Fibroblast of skin of right quadriceps (primary cell): ENCODE measurements around the gene RPRML.
"Not testable (repeated sequence)": the region's sequence is repeated elsewhere in the genome, so short reads cannot be mapped to it uniquely, and the experiment has no call there.

Experiments
- DNase-seq: peaks from one replicate; pipeline ENCODE4 v3.0.0-alpha.2; 2013

RPRML gene

DNA sequence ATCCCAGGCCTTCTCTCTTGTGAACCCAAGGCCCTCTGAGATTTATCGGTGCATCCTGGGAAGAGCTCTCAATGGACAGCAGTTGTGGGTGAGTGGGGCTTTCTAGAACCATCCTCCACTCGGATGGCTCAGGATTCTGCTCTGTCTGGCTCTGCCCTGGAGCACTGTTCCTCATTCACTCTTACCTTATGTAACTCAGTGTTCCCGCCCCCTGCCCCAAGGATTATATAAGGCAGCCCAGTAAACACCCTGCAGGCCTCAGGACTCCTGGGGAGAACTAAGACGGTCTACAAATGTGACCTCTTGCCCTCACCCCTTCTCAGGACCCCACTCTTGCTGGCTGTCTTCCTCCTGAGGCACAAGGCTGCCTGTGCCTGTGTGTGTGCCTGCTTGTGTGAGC lies 3.8 kb downstream of the RPRML start:
- DNase-seq: no peak

DNA sequence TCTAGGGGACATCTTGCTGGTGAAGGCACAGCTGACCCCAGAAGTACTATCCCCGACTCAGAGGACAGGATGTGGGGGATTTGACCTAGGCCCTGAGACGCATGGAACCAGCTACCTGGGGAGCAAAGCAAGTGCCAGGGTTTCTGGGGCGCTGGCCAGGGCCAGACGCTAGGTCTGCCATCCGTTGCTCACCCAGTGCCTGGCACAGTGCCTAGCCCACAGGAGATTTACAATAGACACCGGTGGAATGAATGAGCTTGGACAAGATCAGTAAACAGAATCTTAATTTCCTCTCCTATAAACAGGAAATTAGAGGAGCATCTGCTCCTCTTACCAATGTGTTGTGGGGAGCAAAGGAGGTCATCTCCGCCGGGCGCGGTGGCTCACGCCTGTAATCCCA lies 5.0 kb downstream of the RPRML start:
- no peak for DNase-seq

DNA sequence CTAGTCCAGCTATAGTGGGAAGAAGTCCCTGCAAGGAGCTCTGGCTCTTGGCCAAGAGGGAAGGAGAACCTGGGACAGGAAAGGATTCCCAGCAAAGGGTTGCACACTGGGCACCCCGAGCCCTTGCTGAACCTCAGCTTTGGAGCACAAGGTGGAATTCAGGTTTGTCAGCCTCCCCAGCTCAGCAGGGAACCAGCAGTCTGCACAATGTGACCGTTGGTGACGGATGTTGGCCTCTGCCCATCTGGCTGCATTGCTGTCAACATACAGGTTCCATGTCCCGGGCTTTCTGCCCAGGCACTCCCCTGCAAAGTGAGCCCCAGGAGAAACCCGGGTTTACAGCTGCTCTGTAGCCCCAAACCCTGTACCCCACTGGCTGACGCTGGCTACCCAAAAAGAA lies 6.7 kb downstream of the RPRML start:
- DNase-seq: no peak

DNA sequence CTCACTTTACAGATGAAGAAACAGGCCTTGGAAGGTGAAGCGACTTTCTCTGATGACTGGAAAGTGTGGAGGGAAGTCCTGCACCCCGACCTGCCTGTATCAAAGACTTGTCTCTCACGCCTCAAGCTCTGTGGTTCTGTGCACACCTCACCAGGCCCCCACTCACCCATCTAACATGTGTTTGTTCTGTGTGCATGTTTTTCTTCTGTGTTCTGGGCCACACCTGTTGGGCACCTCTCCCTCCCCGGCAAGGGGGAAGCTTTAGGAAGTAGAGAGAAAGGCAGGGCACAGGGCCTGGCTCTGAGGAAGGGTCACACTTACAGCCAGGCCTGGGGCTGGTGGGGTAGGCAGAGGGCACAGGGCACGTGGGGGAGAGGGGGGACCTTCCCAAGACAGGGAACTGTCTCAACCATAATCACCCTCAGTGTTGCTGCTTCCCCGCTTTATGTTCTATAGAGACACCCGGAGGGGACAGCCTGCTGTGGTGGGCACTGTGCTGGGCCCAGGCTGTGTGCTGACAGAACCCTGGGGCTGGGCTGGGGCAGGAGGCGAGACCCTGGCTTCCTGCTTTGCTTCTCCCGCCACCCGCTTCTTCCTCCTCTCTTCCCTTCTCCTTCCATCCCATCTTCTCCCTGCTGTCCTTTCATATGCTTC lies 7.3 kb downstream of the RPRML start:
- DNase-seq: no peak

DNA sequence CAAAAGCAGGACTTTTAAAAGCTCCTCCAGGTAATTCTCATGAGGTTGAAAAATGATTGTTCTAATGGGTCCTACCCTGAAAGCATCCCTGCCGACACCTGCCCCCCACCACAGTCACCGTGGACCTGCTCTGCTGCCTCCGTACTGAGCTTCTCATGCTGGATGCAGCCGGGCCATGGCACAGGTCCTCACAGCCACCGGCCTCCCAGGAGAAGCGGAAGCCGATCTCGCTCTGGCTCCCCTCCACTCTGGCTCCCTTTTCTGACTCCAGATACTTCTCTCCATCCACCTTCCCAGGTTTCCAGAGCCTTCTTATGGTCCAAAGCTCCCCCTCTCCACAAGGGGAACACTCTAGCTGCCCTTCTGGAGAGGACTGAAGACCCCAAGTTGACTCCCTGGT lies 10.2 kb downstream of the RPRML start:
- no peak for DNase-seq

DNA sequence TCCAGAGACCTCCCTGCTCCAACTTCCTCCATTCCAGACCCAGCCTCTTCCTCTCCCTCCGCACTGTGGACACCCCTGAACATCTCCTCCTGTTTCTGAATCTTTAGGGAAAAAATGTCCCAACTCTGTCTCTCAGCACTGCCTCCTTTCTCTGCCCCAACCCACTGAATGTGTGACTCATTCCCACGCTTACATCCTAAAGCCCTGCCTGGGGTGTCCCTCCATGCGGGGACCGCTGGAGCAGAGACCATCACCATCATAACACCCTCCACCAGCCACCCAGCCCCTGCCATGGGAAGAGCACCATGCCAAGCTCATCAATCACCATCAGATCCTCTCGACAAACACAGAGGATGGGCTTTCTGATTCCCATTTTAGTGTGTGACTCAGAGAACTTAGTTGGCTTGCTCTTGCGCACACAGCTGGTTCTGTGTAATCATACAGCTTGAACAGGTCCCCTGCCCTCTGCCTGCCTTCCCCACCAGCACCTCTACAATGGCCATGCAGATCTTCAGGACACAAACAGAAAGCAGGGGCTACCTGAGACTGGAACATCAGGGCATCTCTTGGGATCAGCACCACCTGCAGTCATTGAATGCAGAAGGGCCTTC lies 10.7 kb downstream of the RPRML start:
- no peak for DNase-seq

DNA sequence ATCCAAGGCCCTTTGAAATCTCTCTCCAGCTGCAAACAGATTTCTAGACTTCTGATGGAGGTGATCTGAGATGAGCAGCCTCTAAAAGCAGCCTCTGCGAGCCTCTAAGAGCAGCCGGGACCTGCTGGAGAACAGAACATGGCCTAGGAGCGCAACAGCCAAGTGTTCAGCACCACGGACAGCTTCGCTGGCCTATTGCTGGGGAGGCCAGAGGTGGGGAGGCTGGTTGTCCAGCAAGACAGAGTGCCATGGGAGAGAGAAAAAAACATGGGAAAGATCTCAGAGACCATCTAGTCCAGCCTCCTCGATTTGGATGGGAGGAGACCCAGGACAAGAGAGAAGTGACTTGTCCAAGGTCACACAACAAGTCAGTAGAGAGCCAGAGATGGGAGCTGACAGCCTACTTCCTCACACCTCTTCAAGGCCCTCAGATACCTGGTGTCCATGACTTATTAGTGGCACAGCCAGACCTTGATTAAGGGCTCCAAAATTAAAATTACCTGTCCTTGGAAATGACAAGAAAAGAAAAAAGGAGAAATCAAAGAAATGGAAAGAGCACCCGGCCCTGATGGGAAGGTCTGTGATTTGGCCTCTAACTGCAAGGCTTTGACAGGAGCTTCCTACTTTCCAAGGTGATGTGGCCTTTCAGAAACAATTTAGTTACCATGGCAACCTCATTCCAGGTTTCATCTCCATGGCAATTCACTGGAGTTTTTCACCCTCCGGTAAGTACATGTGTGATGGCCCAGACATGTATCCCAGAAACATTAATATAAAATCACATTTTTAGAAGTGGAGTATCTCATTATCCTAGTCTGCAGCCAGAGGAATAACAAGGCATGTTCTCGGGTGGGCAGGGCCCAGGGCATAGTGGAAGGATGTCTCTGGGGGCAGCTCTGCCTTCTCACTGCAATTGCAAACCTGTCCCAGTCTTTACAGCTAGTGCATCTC lies 14.5 kb downstream of the RPRML start:
- no peak for DNase-seq

DNA sequence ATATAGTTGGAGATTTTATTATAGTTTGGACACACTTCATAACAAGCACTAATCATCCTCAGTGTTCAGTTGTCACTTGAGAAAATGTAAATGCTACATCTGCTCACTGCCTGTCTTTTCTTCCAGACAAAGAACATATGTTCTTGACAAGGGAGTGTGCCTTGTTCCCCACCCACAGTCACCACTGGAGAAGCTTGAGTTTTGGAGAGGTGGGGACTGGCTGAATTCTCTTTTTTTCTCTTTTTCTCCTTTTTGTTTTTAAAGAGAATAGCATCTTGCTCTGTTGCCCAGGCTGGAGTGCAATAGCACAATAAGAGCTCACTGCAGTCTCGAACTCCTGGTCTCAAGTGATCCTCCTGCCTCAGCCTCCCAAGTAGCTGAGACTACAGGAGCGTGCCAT lies 15.5 kb downstream of the RPRML start:
- DNase-seq: no peak

DNA sequence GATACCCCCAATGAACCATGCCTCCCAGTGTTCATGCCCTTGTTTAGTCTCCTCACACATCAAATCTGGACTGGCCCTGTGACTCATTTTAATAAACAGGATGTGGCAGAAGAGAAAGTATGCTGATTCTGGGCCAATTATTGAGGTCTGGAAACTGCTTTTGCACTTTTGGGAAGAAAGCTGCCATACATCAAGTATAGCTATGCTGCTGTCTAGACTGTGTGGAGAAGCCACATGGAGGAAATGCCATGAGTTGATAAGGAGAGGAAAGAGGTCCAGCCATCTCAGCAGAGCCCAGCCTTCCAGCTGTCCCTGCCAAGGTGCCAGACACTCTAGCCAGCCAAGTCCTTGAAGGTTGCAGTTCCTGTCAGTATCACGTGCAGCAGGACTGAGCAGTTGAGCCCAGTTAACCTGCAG lies 16.7 kb downstream of the RPRML start:
- DNase-seq: peak; percentile 78

DNA sequence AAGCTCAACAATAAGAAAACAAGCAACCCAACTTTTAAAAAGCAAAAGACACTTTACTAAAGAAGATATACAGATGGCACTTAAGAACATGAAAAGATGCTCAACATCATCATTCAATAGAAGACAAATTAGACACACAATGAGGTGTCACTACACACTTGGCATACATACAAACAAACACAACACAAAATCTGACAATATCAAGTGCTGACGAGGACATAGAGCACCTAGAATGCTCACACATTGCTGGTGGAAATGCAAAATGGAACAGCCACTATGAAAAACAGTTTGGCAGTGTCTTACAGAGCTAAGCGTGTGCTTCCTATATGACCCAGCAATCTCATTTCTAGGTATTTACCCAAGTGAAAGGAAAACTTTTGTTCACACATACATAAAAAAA lies 18.9 kb downstream of the RPRML start:
- DNase-seq: no peak

DNA sequence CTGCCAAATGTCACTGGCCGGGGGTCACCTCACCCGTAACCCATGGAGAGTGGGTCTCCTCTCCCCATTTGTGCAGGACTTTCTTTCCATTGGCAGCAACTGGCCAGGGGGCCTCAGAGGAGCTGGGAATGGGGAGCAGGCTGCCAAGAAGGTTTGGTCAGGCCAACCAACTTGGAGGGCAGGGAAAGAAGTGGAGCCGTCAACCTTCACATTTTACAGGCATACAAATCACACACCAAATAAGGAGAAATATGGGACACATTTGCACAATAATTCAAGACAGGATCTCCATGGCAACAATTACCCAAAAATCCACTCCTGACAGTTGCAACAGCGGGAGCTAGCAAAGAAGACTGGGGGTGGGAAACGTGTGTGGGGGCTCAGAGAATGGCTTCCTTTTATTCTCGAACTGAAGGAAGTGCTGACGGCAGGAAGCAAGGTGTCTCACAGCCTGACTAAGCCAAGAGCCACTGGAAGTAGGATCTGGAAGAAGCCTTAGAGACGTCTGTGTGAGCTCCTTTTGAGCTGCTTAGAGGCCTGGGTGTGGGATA lies 20.9 kb downstream of the RPRML start:
- DNase-seq: peak; percentile 48

DNA sequence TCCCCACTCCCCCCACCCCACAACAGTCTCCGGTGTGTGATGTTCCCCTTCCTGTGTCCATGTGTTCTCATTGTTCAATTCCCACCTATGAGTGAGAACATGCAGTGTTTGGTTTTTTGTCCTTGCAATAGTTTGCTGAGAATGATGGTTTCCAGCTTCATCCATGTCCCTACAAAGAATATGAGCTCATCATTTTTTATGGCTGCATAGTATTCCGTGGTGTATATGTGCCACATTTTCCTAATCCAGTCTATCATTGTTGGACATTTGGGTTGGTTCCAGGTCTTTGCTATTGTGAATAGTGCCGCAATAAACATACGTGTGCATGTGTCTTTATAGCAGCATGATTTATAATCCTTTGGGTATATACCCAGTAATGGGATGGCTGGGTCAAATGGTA lies 25.9 kb downstream of the RPRML start:
- not testable (repeated sequence) for DNase-seq

DNA sequence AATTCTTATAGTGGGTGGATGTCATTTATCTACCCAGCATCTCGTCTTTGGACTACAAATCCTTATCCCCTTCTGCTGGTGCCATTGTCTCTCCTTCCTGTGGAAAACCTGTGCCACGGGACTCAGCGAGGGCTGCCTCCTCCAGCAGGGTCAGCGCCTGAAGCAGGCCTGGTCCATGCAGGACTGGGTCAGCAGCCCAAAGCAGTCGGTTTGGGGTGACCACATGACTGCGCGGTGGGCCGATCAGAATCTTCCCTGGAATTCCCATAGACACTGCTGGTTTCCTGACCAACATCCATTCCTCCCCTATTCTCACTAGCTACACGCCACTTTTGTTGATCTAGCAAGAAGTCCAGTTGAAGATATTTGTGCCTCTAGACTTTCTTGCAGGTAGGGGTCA lies 26.9 kb downstream of the RPRML start:
- DNase-seq: no peak

DNA sequence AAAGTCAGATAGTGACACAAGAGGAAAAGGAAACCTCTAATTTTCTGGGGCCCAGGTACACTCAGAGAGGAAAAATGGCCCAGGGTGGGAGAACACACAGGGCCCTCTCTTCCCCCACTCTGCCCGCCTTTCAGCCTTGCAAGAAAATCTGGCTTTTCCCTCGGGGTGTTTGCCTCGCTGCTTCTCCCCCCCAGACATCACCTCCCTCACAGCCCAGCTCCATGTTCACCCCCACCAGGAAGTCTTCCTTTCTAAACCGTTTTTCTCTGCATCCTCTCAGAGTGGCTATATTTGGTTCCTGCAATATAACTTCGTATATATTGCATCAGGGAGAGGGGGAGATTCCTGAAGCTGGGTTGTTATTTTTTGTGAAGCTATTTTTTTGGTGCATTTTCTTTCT lies 27.3 kb downstream of the RPRML start:
- DNase-seq: no peak

DNA sequence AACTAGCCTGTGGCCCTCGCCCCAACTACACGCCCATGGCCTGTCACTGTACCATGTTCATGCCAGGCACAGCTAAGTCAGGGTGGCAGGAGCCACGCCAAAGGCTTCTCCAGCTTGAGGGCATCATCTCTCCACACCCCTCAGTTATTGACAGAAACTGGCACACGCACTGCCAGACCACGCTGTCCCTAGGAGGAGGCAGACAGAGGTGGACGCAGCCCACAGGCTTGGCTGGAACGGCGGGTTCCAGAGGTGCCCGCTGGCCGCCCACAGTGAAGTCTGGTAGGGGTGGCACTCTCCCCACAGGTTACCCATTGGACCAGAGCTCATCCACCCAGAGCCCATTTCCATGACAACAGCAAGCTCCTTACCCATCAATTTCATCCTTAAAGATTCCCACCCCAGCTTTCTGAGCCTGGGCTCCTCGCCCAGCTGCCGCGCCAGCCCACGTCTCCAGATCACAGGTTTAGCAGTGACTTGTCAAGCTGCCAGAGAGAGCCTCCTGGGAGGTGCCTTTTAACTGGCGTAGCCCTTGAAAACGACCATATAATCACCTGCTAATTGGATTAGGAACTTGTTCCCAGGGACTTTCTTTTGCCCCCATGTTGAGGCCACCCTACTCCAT lies 27.9 kb downstream of the RPRML start:
- no peak for DNase-seq

DNA sequence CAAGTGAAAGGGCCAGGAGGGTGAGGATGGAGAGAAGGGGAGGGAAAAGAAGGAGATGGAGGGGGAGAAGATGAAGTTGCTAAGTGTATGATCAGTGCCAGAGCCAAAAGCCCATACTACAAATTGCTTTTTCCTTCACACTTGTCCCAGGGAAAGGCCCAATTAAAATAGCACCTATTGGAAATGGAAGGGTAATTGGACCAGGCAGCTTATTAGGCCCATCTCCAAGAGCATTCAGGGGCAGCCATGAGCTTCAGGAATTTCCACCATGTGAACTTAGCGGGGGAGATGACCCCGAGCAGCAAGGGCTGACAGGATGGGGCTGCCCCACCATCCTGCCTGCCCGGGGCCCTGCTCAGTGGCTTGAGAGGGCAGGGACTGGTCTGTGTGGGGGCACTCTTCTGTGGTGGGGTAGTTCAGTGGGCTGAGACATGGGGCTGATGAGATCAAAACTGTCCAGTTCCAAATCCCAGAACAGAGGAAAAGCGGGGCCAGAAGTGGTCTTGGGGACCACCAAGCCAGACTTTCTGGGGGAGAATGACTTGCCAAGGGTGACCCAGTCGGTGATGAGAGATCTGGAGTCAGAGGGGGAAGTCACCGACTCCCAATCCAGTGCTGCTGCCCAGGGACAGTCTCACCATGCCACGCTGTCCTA lies 28.6 kb downstream of the RPRML start:
- no peak for DNase-seq

DNA sequence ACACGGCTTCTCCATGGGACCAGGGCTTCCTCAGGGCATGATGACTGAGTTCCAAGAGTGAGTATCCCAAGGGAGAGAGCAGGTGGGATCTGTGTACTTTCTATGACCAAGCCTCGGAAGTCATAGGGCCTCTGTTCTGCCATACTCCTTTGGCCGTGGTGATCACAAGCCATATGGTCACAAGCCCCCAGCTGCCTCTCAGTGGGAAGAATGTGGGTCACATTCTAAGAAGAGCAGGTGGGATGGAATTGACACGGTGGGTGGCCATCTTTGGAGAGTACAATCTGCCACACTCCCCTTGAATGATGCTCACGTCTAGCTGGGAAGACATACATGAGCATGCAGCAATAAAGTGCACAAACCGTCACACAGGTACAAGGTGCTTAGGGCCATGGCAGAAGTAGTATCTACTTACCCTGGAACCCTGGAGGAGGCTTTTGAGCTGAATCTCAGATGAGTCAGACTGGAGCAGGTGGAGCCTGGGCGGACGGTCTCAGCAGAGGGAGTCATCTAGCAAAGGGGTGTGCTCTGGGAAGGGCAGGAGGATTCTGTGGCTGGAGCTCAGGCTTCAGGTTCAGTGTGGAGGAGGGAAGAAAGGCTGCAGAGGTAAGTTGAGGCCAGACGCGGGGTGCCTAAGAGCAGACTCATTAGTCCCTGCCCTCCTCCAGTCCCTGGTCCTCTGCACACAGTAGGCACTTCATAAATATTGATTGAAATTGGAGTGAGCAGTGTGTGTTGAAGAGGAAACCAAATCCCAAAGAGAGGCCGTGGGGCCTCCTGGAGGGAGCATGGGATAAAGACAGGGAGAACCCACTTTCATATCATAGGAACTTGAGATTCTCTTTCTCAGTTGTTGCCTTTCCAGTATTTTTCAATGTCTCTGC lies 29.5 kb downstream of the RPRML start:
- no peak for DNase-seq

DNA sequence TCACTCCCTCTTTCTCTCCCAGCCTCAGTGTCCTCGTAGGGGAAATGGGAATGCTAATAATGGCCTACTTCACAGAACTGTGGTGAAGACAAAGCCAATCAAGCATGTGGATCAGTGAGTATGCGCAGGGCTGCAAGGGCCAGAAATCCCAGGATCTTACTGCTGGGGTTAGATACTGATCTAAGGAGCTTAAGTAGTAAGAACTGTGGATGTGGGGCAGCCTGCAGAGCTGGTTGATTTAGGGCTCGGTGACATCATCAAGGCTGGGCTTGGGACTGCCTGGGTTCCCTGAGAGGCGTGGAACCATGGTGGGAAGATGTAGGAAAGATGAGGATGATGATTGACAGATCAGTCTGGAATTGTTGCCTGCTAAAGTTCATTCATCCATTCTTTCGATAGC lies 30.5 kb downstream of the RPRML start:
- DNase-seq: no peak

DNA sequence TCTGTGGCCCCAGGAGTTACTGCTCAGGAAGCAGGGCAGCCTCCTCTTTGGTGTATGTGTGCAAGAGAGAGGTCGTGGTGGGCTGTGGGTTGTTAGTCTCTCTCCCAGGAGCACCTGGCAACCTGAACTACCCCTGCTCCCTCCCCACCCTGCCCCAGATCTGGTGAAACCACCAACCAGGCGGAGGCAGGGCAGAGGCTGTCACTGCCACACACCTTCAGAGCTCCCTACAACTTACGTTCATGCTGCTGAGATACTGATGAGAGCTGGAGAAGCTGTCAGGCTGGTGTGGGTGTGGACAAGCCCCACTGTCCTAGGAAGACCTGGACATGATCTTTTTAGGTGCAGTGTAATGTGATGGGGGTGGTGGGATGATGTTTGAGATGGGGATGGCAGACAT lies 31.8 kb downstream of the RPRML start:
- no peak for DNase-seq

DNA sequence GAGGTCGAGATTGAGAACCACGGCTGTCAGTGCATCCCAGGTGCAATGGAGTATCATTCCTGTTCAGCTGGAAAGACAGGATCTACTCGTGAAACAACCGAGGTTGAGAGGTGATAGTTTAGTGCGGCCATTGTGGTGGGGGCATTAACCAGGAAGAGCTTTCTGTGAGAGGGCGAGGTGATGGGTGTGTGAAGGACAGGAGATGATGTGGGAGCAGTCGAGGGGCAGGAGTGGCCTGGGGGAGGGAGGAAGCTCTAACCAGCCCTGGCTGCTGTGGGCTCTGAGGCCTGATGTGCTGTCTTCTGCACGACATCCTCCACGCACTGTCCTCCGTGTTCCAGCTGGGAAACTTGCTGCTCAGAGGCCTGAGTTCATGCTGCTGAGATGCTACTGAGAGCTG lies 34.1 kb downstream of the RPRML start:
- no peak for DNase-seq
